ENCODE measurements around the gene HPSE. TPM values are rescaled to one million over a fixed set of nuclear protein-coding genes. Genes with fewer than 3 reads are reported as not detected.
A peak's percentile ranks its signal among the peaks of the same experiment; 100 is the strongest.

Gene HPSE
- total and polyA plus RNA-seq, 9 of the 15 experiments (the other 6 are each of a cell fraction or from before 2014, with no cell fraction given), result 0.01 to 0.42 (median 0.14) TPM; not detected in 1

GRCh38 chr4:83284193-83285054, 50.2 kb downstream of the HPSE start, which contains the start of gene COQ2 (continued):
- TF ChIP-seq MGA (IDR thresholded peaks at IDR 0.05) (peak; percentile 38), HMGN3 (IDR thresholded peaks at IDR 0.05; ENCODE audit: borderline replicate concordance, extremely low read depth, insufficient read length, low read depth, low read length) (peak; percentile 87), FOS (IDR thresholded peaks at IDR 0.05; ENCODE audit: extremely low read depth, insufficient read length) (no peak), TARDBP (IDR thresholded peaks at IDR 0.05) (peak; percentile 95), ZBTB1 (CRISPR knock-in tag; IDR thresholded peaks at IDR 0.05; ENCODE audit: borderline replicate concordance, low read depth) (peak; percentile 83), ZNF143 (CRISPR knock-in tag; IDR thresholded peaks at IDR 0.05) (no peak), MIER1 (IDR thresholded peaks at IDR 0.05; ENCODE audit: low read depth) (no peak), ZBED1 (IDR thresholded peaks at IDR 0.05) (peak; percentile 9; the same call in 1 of the 2 replicates), ZBTB34 (CRISPR knock-in tag; IDR thresholded peaks at IDR 0.05) (peak; percentile 72; the same call in 1 of the 2 replicates), DPF2 (IDR thresholded peaks at IDR 0.05) (no peak; the same call in 1 of the 2 replicates), POLR2H (tag; IDR thresholded peaks at IDR 0.05; ENCODE audit: low read depth) (peak; percentile 90), ZNF551 (CRISPR knock-in tag; IDR thresholded peaks at IDR 0.05) (no peak), NFE2 (IDR thresholded peaks at IDR 0.05; ENCODE audit: low read depth) (0 out of 2 replicates have a peak, but pooled peaks have one; percentile 15), CHD1 (IDR thresholded peaks at IDR 0.05; ENCODE audit: low read length) (peak; percentile 46)

Measured in K562 (cell line).